Measurements from ENCODE around the gene STXBP4. TPM values are rescaled to one million over a fixed set of nuclear protein-coding genes. Genes with fewer than 3 reads are reported as not detected.

Gene STXBP4
- total and polyA plus RNA-seq, 2 donors (not counting 3 experiments of a cell fraction or from before 2014, with no cell fraction given): 1.9 to 12.9 TPM

DNA sequence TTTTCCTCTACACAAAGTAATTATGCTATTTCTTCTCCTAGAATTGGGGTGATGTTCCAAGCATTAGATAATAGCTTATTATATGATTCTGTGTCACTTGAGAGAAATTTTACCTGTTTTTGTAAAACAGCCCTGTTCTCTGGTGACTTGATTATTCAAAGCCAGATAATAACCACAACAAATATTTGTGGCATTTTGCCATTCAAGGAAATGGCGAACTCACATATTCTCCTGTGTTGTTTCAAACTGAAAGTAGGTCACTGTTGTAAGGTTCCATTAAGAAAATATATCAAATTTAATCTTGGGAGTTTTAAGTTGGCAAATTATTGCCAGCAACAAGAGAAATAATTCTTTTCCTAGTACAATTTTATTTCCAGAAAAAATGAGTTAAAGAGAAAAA is 124.8 kb downstream of the STXBP4 start:
- Histone ChIP-seq H3K4me2 (ENCODE audit: insufficient read depth, low read length) (no peak overlapping the region), H3K9me1 (replicated peaks; ENCODE audit: control insufficient read depth, extremely low read depth, insufficient read depth, low read length) (no peaks in the 10 kb centered on the region), H2AFZ (ENCODE audit: low read depth, low read length) (no peak overlapping the region), H3K4me1 (ENCODE audit: control insufficient read depth, extremely low read depth, insufficient read depth, low read length) (peaks cover 2% of the 10 kb centered on the region), H3K27me3 (ENCODE audit: control insufficient read depth in 2 of 2, insufficient read depth in 2 of 2, low read length in 2 of 2) (no peaks in the 10 kb centered on the region), H3K9me3 (replicated peaks; ENCODE audit: control insufficient read depth, insufficient read depth, low read length) (no peaks in the 10 kb centered on the region), H3K27ac (ENCODE audit: insufficient read depth, low read depth, low read length) (no peak overlapping the region), H3K79me2 (ENCODE audit: control insufficient read depth, insufficient read depth, low read length) (no peaks in the 10 kb centered on the region), H3K4me3 (replicated peaks in 1 of 3; ENCODE audit: insufficient read depth in 1 of 3, low read depth in 1 of 3, low read length in 3 of 3) (no peak overlapping the region), H3K36me3 (ENCODE audit: control insufficient read depth in 2 of 2, extremely low read depth in 1 of 2, insufficient read depth in 2 of 2, low read length in 2 of 2) (no peaks in the 10 kb centered on the region), H4K20me1 (replicated peaks; ENCODE audit: control insufficient read depth, extremely low read depth, insufficient read depth, low read length) (no peaks in the 10 kb centered on the region), H3K9ac (replicated peaks; ENCODE audit: extremely low read depth, insufficient read depth, low read length) (no peak overlapping the region)
- intact Hi-C loops (cut with micrococcal nuclease) (no loop called here), dilution Hi-C loops (cut with MboI; ENCODE audit: extremely low pct_ligation_motif_present, low sequenced_read_pairs) (no loop called here)
- BruUV-seq (replicated peaks): no TSS peak
- ChIA-PET POLR2A (no interaction called here), CTCF (no interaction called here)
- DNase-seq (ENCODE audit: low read depth, low spot score) (no peak), FAIRE-seq (no peak)
- TF ChIP-seq POLR2A (IDR thresholded peaks at IDR 0.05; ENCODE audit: low read depth, low read length): no peak
- TF ChIP-seq GATA2 (IDR thresholded peaks at IDR 0.05; ENCODE audit: insufficient read depth, insufficient read length, low read depth, low read length): no peak
- no peak for TF ChIP-seq POLR2AphosphoS5 (IDR thresholded peaks at IDR 0.05; ENCODE audit: insufficient read depth, low read depth, low read length)
- TF ChIP-seq JUN (IDR thresholded peaks at IDR 0.05; ENCODE audit: borderline replicate concordance, insufficient read depth, insufficient read length, low read depth): no peak
- TF ChIP-seq, protein P1, sequence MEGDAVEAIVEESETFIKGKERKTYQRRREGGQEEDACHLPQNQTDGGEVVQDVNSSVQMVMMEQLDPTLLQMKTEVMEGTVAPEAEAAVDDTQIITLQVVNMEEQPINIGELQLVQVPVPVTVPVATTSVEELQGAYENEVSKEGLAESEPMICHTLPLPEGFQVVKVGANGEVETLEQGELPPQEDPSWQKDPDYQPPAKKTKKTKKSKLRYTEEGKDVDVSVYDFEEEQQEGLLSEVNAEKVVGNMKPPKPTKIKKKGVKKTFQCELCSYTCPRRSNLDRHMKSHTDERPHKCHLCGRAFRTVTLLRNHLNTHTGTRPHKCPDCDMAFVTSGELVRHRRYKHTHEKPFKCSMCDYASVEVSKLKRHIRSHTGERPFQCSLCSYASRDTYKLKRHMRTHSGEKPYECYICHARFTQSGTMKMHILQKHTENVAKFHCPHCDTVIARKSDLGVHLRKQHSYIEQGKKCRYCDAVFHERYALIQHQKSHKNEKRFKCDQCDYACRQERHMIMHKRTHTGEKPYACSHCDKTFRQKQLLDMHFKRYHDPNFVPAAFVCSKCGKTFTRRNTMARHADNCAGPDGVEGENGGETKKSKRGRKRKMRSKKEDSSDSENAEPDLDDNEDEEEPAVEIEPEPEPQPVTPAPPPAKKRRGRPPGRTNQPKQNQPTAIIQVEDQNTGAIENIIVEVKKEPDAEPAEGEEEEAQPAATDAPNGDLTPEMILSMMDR (IDR thresholded peaks at IDR 0.05; ENCODE audit: extremely low read depth in 1 of 2, insufficient read depth in 1 of 2, low read depth in 1 of 2, low read length in 2 of 2): no peak
- TF ChIP-seq EZH2 (IDR thresholded peaks at IDR 0.05; ENCODE audit: borderline replicate concordance, low read depth, low read length, severe bottlenecking): no peak
- TF ChIP-seq, protein P2, sequence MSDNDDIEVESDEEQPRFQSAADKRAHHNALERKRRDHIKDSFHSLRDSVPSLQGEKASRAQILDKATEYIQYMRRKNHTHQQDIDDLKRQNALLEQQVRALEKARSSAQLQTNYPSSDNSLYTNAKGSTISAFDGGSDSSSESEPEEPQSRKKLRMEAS (IDR thresholded peaks at IDR 0.05; ENCODE audit: insufficient read depth, insufficient read length): no peak
- no peak for TF ChIP-seq MYC (IDR thresholded peaks at IDR 0.05; ENCODE audit: low read depth, low read length)
- TF ChIP-seq FOS (IDR thresholded peaks at IDR 0.05; ENCODE audit: borderline replicate concordance, insufficient read depth, low read length): no peak
